ENCODE data around the gene GNB5. TPM values are rescaled to one million over a fixed set of nuclear protein-coding genes. Genes with fewer than 3 reads are reported as not detected.

Gene GNB5
- total and polyA plus RNA-seq, 2 of the 13 experiments (the other 11 are each of a cell fraction or from before 2014, with no cell fraction given) = 13.7 to 14.4 TPM

DNA sequence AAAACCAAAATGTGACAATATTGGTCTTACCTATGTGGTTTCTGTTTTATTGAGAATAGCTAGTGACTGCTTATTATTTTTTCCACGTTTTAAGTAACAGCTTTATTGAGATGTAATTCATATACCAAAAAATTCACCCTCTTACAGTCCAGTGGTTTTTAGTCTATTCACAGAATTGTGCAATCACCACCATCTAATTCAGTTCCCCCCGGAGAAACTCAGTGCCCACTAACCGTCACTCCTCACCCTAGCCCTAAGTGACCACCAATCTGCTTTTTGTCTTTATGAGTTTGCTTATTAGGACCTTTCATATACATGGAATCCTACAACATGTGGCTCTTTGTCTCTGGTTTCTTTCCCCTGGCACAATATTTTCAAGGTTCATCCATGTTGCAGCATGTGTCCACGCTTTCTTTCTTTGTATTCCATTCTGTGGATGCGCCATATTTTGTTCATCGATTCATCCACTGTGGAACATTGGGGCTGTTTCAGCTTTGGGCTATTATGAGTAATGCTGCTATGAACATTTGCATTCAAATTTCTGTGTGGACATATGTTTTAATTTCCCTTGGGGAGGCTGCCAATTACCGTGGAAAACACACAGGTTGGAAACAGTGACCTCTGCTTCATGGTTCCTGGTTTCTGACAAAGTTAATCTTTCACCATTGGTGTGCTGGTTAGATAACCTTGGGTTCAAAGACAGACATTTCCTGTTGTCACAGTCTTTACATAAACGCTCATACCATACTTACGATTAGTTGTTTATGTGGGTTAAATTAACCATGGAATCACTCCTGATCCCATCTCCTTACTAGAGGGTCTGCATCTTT, 75.4 kb downstream of the GNB5 start (continued):
- TF ChIP-seq ZKSCAN5 (CRISPR knock-in tag; IDR thresholded peaks at IDR 0.05) (no peak), HCFC1 (IDR thresholded peaks at IDR 0.05; ENCODE audit: low read depth, low read length) (no peak), SETDB1 (CRISPR knock-in tag; IDR thresholded peaks at IDR 0.05; ENCODE audit: borderline replicate concordance) (no peak), DNMT1 (CRISPR knock-in tag; IDR thresholded peaks at IDR 0.05) (no peak), NR3C1 (CRISPR knock-in tag; IDR thresholded peaks at IDR 0.05) (no peak), SRY (CRISPR knock-in tag; IDR thresholded peaks at IDR 0.05) (no peak), MED13 (CRISPR knock-in tag; IDR thresholded peaks at IDR 0.05) (no peak), ZNF616 (CRISPR knock-in tag; IDR thresholded peaks at IDR 0.05; ENCODE audit: low read depth) (no peak), REXO4 (CRISPR knock-in tag; IDR thresholded peaks at IDR 0.05; ENCODE audit: borderline replicate concordance) (no peak), KAT8 (CRISPR knock-in tag; IDR thresholded peaks at IDR 0.05) (peak; percentile 57), SRSF4 (IDR thresholded peaks at IDR 0.05; ENCODE audit: low read depth, low read length, poor library complexity, severe bottlenecking) (no peak), MAFK (conservative IDR thresholded peaks at IDR 0.05 in 1 of 2, IDR thresholded peaks at IDR 0.05 in 1 of 2; ENCODE audit: low read length in 2 of 2) (no peak), HNRNPK (IDR thresholded peaks at IDR 0.05; ENCODE audit: low read depth, low read length, poor library complexity, severe bottlenecking) (no peak), TRIM24 (CRISPR knock-in tag; IDR thresholded peaks at IDR 0.05) (no peak), TBX2 (CRISPR knock-in tag; IDR thresholded peaks at IDR 0.05; ENCODE audit: borderline replicate concordance) (0 out of 2 replicates have a peak, but pooled peaks have one; percentile 51), NRL (CRISPR knock-in tag; IDR thresholded peaks at IDR 0.05; ENCODE audit: borderline replicate concordance) (no peak), FOXA3 (CRISPR knock-in tag; IDR thresholded peaks at IDR 0.05) (peak; percentile 85), MZF1 (CRISPR knock-in tag; IDR thresholded peaks at IDR 0.05; ENCODE audit: borderline replicate concordance) (no peak), SOX6 (IDR thresholded peaks at IDR 0.05) (no peak), SOX6 (CRISPR knock-in tag; IDR thresholded peaks at IDR 0.05) (peak; percentile 43)
- TF ChIP-seq, protein P1, sequence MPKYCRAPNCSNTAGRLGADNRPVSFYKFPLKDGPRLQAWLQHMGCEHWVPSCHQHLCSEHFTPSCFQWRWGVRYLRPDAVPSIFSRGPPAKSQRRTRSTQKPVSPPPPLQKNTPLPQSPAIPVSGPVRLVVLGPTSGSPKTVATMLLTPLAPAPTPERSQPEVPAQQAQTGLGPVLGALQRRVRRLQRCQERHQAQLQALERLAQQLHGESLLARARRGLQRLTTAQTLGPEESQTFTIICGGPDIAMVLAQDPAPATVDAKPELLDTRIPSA (CRISPR knock-in tag; IDR thresholded peaks at IDR 0.05; ENCODE audit: borderline replicate concordance) = no peak
- TF ChIP-seq, protein P2, sequence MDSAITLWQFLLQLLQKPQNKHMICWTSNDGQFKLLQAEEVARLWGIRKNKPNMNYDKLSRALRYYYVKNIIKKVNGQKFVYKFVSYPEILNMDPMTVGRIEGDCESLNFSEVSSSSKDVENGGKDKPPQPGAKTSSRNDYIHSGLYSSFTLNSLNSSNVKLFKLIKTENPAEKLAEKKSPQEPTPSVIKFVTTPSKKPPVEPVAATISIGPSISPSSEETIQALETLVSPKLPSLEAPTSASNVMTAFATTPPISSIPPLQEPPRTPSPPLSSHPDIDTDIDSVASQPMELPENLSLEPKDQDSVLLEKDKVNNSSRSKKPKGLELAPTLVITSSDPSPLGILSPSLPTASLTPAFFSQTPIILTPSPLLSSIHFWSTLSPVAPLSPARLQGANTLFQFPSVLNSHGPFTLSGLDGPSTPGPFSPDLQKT (CRISPR knock-in tag; IDR thresholded peaks at IDR 0.05; ENCODE audit: borderline replicate concordance) = no peak
- TF ChIP-seq, protein P3, sequence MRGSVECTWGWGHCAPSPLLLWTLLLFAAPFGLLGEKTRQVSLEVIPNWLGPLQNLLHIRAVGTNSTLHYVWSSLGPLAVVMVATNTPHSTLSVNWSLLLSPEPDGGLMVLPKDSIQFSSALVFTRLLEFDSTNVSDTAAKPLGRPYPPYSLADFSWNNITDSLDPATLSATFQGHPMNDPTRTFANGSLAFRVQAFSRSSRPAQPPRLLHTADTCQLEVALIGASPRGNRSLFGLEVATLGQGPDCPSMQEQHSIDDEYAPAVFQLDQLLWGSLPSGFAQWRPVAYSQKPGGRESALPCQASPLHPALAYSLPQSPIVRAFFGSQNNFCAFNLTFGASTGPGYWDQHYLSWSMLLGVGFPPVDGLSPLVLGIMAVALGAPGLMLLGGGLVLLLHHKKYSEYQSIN (CRISPR knock-in tag; IDR thresholded peaks at IDR 0.05; ENCODE audit: borderline replicate concordance) = no peak
- TF ChIP-seq, protein P4, sequence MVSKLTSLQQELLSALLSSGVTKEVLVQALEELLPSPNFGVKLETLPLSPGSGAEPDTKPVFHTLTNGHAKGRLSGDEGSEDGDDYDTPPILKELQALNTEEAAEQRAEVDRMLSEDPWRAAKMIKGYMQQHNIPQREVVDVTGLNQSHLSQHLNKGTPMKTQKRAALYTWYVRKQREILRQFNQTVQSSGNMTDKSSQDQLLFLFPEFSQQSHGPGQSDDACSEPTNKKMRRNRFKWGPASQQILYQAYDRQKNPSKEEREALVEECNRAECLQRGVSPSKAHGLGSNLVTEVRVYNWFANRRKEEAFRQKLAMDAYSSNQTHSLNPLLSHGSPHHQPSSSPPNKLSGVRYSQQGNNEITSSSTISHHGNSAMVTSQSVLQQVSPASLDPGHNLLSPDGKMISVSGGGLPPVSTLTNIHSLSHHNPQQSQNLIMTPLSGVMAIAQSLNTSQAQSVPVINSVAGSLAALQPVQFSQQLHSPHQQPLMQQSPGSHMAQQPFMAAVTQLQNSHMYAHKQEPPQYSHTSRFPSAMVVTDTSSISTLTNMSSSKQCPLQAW (CRISPR knock-in tag; IDR thresholded peaks at IDR 0.05) = peak; percentile 68; the same call in 1 of the 2 replicates
- TF ChIP-seq, protein P5, sequence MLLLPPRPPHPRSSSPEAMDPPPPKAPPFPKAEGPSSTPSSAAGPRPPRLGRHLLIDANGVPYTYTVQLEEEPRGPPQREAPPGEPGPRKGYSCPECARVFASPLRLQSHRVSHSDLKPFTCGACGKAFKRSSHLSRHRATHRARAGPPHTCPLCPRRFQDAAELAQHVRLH (CRISPR knock-in tag; IDR thresholded peaks at IDR 0.05; ENCODE audit: borderline replicate concordance, low read depth) = no peak

Measured in HepG2 (cell line).